IMR-90 (cell line): ENCODE results near the gene TIMM17B. TPM values are rescaled to one million over a fixed set of nuclear protein-coding genes. Genes with fewer than 3 reads are reported as not detected.
"Not testable (repeated sequence)": the region's sequence is repeated elsewhere in the genome, so short reads cannot be mapped to it uniquely, and the experiment has no call there.

Source experiments
- ATAC-seq: fragments of 200-7000 bp; cut with Tn5 transposase; 2 replicates; pipeline ENCODE4 v1.9.1; 2020; ENCODE audit warnings: low read depth, mild to moderate bottlenecking, moderate library complexity
- BruUV-seq: library from RNA; stranded (reverse); fragments of 400-500 nt; replicated peaks from 2 replicates; lab custom pipeline; 2021; lab: Mats Ljungman, UMichigan
- CTCF ChIA-PET: fragments of 300-600 bp; formaldehyde crosslinking; extraction: SDS; loops from one replicate; lab custom pipeline; 2021; ENCODE audit warnings: antibody characterized with exemption; lab: Yijun Ruan, JAX
- POLR2A ChIA-PET: fragments of 300-600 bp; sonication (Branson Sonifier 250); formaldehyde crosslinking; loops from one replicate; lab custom pipeline; 2022; ENCODE audit warnings: antibody characterized with exemption; ENCODE audit not compliant: unreplicated experiment; lab: Charles Lee
- DNase-seq: peaks from one replicate; pipeline ENCODE4 v3.0.0; 2013
- H2AFZ ChIP-seq: replicated peaks from 2 replicates; pipeline ENCODE3; 2013; ENCODE audit warnings: low read length, mild to moderate bottlenecking; ENCODE audit not compliant: poor library complexity
- H2AK5ac ChIP-seq: 2 replicates; pipeline ENCODE4 v1.6.1; 2013; ENCODE audit warnings: low read depth, low read length, inconsistent platforms
- H2AK9ac ChIP-seq: replicated peaks from 2 replicates; pipeline ENCODE3; 2013; ENCODE audit warnings: mild to moderate bottlenecking, low read depth, low read length, moderate library complexity; ENCODE audit not compliant: poor library complexity
- H2BK120ac ChIP-seq: 2 replicates; pipeline ENCODE4 v1.6.1; 2013; ENCODE audit warnings: low read depth, low read length, inconsistent platforms
- H2BK15ac ChIP-seq: 3 replicates; pipeline ENCODE4 v1.6.1; 2013; ENCODE audit warnings: low read depth, low read length, inconsistent platforms
- H2BK20ac ChIP-seq: 2 replicates; pipeline ENCODE4 v1.6.1; 2013; ENCODE audit warnings: low read depth, mild to moderate bottlenecking, inconsistent platforms, low read length, moderate library complexity
- H2BK5ac ChIP-seq: 2 replicates; pipeline ENCODE4 v1.6.1; 2013; ENCODE audit warnings: mild to moderate bottlenecking, low read depth, low read length, inconsistent platforms; ENCODE audit not compliant: poor library complexity, severe bottlenecking
- H3K14ac ChIP-seq: replicated peaks from 2 replicates; pipeline ENCODE4 v1.6.1; 2013; ENCODE audit warnings: low read depth, low read length, inconsistent platforms
- H3K18ac ChIP-seq: 2 replicates; pipeline ENCODE4 v1.6.1; 2013; ENCODE audit warnings: low read depth, low read length, control low read depth
- H3K23ac ChIP-seq: 2 replicates; pipeline ENCODE4 v1.6.1; 2013; ENCODE audit warnings: low read depth, low read length, inconsistent platforms
- H3K27ac ChIP-seq: 2 replicates; pipeline ENCODE4 v1.5.1; 2013; ENCODE audit warnings: mild to moderate bottlenecking, control low read depth, low read length; ENCODE audit not compliant: insufficient read depth
- H3K27me3 ChIP-seq: 2 replicates; pipeline ENCODE4 v1.6.1; 2013; ENCODE audit warnings: low read length; ENCODE audit not compliant: control insufficient read depth, insufficient read depth
- H3K36me3 ChIP-seq: 2 replicates; pipeline ENCODE4 v1.6.1; 2013; ENCODE audit warnings: low read length, mixed read lengths; ENCODE audit not compliant: control insufficient read depth, insufficient read depth
- H3K4ac ChIP-seq: 2 replicates; pipeline ENCODE4 v1.6.1; 2013; ENCODE audit warnings: low read depth, low read length, inconsistent platforms
- H3K4me1 ChIP-seq: 2 replicates; pipeline ENCODE4 v1.6.1; 2013; ENCODE audit warnings: low read length, mixed read lengths; ENCODE audit not compliant: control insufficient read depth, insufficient read depth
- H3K4me2 ChIP-seq: 2 replicates; pipeline ENCODE4 v1.6.1; 2013; ENCODE audit warnings: low read depth, mild to moderate bottlenecking, control low read depth, low read length, moderate library complexity
- H3K4me3 ChIP-seq: 2 replicates; pipeline ENCODE4 v1.5.1; 2013; ENCODE audit warnings: low read depth, mild to moderate bottlenecking, control low read depth, low read length, moderate library complexity; ENCODE audit not compliant: insufficient read depth
- H3K56ac ChIP-seq: 2 replicates; pipeline ENCODE4 v1.6.1; 2013; ENCODE audit warnings: low read length, inconsistent platforms; ENCODE audit not compliant: insufficient read depth; ENCODE audit errors: extremely low read depth
- H3K79me1 ChIP-seq, 2 experiments: 2 replicates each; pipeline ENCODE4 v1.6.1; 2013; ENCODE audit warnings: low read length in 2 of 2, inconsistent platforms in 1 of 2, low read depth in 1 of 2
- H3K9ac ChIP-seq: 2 replicates; pipeline ENCODE4 v1.6.1; 2013; ENCODE audit warnings: low read depth, low read length, control low read depth
- H3K9me1 ChIP-seq: 2 replicates; pipeline ENCODE4 v1.6.1; 2013; ENCODE audit warnings: low read length, inconsistent platforms; ENCODE audit not compliant: insufficient read depth
- H3K9me3 ChIP-seq: 2 replicates; pipeline ENCODE4 v1.6.1; 2013; ENCODE audit warnings: low read length; ENCODE audit not compliant: control insufficient read depth, insufficient read depth
- H4K20me1 ChIP-seq: 2 replicates; pipeline ENCODE4 v1.6.1; 2013; ENCODE audit warnings: low read length, inconsistent platforms; ENCODE audit not compliant: insufficient read depth
- H4K5ac ChIP-seq: 2 replicates; pipeline ENCODE4 v1.6.1; 2013; ENCODE audit warnings: mild to moderate bottlenecking, low read depth, low read length, control low read depth
- H4K8ac ChIP-seq, 2 experiments: 2 replicates each; pipeline ENCODE4 v1.6.1; 2013; ENCODE audit warnings: low read depth in 2 of 2, low read length in 2 of 2, control low read depth in 1 of 2, inconsistent platforms in 1 of 2
- H4K91ac ChIP-seq: 2 replicates; pipeline ENCODE4 v1.6.1; 2013; ENCODE audit warnings: low read depth, low read length, inconsistent platforms; ENCODE audit not compliant: insufficient read depth
- WGBS, 2 experiments: methylation state at CpG; one replicate each; pipeline versions ENCODE4 v1.1.5 to v1.1.7; 2013; ENCODE audit warnings: missing lambda C conversion rate in 2 of 2; ENCODE audit not compliant: insufficient read length in 1 of 2; ENCODE audit errors: extremely low coverage in 2 of 2; 5-methylcytosine and 5-hydroxymethylcytosine counted together
- dilution Hi-C: fragments of 300-500 bp; cut with HindIII; formaldehyde crosslinking; loops from one replicate; pipeline ENCODE4 v1.14.3; 2018; ENCODE audit warnings: low sequenced_read_pairs; ENCODE audit not compliant: unreplicated experiment
- in situ Hi-C: fragments of 300-500 bp; cut with MboI; formaldehyde crosslinking; loops from 3 replicates; pipeline ENCODE4 v1.14.3; 2019; ENCODE audit warnings: low sequenced_read_pairs, inconsistent platforms, mixed read lengths
- intact Hi-C: fragments of 100-400 bp; cut with micrococcal nuclease; formaldehyde crosslinking; loops from 2 replicates; pipeline ENCODE4 v1.10.0; 2022
- polyA plus RNA-seq, 3 experiments: library from polyadenylated mRNA; depleted of rRNA; stranded (reverse); fragments of >200 nt; gene quantifications; 2 replicates each; pipeline ENCODE4 v1.2.3, GENCODE V29; 2012; ENCODE audit warnings: low replicate concordance in 1 of 3
- total RNA-seq: library from RNA; depleted of rRNA; stranded (reverse); fragments of >200 nt; gene quantifications from 2 replicates; pipeline ENCODE4 v1.2.3, GENCODE V29; 2012

Gene TIMM17B
- total and polyA plus RNA-seq, 2 of the 4 experiments (the other 2 are of a cell fraction): 28.7 to 73.6 TPM

GRCh38 chrX:48872017-48872416 is 25.6 kb downstream of the TIMM17B start:
- H3K9me1 ChIP-seq, H4K91ac ChIP-seq, H4K20me1 ChIP-seq, H2BK20ac ChIP-seq, H3K36me3 ChIP-seq, H2AK9ac ChIP-seq, H4K8ac ChIP-seq, H4K5ac ChIP-seq, CTCF ChIA-PET, H2BK15ac ChIP-seq, H3K56ac ChIP-seq, H2BK120ac ChIP-seq, H3K4ac ChIP-seq, H3K27ac ChIP-seq, H3K23ac ChIP-seq, DNase-seq, ATAC-seq, H3K4me2 ChIP-seq, in situ Hi-C loops, H3K9ac ChIP-seq, H3K9me3 ChIP-seq, H3K4me1 ChIP-seq, H3K18ac ChIP-seq, BruUV-seq, H3K14ac ChIP-seq, H3K79me1 ChIP-seq, intact Hi-C loops, H2AK5ac ChIP-seq, dilution Hi-C loops, H3K4me3 ChIP-seq, H3K27me3 ChIP-seq, H2AFZ ChIP-seq, H2BK5ac ChIP-seq: not testable (repeated sequence)
- WGBS, 2 experiments: no CpG with 5 or more reads among the region's 2 CpGs
- POLR2A ChIA-PET: interaction anchor here (0.6 kb wide), 1 partner anchor 209 kb away, joined by 8 read pairs; no protein-coding TSS in a partner anchor
